ENCODE results near the gene ZNHIT6. TPM values are rescaled to one million over a fixed set of nuclear protein-coding genes. Genes with fewer than 3 reads are reported as not detected.

The ZNHIT6 gene
- total RNA-seq, 2 experiments from 2014 or later: 22.4 to 23.9 TPM

Other genes with a start within 250 kb of the ZNHIT6 start
- under 1 TPM; 0.07 to 0.09 TPM for gene DDAH1, start 243.3 kb downstream of the ZNHIT6 start, total RNA-seq
- gene CCN1, start 127.7 kb downstream of the ZNHIT6 start, total RNA-seq: under 1 TPM in 1 of 2 experiments, not detected in 1; 0.16 TPM